Esophagus squamous epithelium (tissue), 5 donors: ENCODE measurements around the gene VPS54. TPM values are rescaled to one million over a fixed set of nuclear protein-coding genes. Genes with fewer than 3 reads are reported as not detected.

ENCODE experiments used
- DNase-seq: peaks from one replicate; lab custom pipeline; 2025; lab: John Stamatoyannopoulos, UW
- H3K27ac ChIP-seq, 4 donors: fragments of 200-600 bp; sonication (generic); one replicate each; pipeline ENCODE4 v1.5.1; 2016 to 2019; ENCODE audit warnings: mild to moderate bottlenecking in 1 of 4
- H3K27me3 ChIP-seq, 4 donors: fragments of 200-600 bp; sonication (generic); 1 replicate in 3 of 4; 2 replicates in 1 of 4; pipeline versions ENCODE4 v1.5.1 to v1.6.0; 2017 to 2021; ENCODE audit warnings: antibody characterized with exemption in 1 of 4
- H3K36me3 ChIP-seq, 3 donors: fragments of 200-600 bp; sonication (generic); one replicate each; pipeline ENCODE4 v1.5.1; 2016 to 2019
- H3K4me1 ChIP-seq, 3 donors: fragments of 200-600 bp; sonication (generic); one replicate each; pipeline ENCODE4 v1.5.1; 2017 to 2019
- H3K4me3 ChIP-seq, 4 donors: fragments of 200-600 bp; sonication (generic); 1 replicate in 3 of 4; 2 replicates in 1 of 4; pipeline ENCODE4 v1.5.1; 2016 to 2019; ENCODE audit warnings: mild to moderate bottlenecking in 2 of 4, moderate library complexity in 1 of 4
- H3K9me3 ChIP-seq, 3 donors: fragments of 200-600 bp; sonication (generic); one replicate each; pipeline ENCODE4 v1.5.1; 2016 to 2019
- CTCF ChIP-seq, 6 experiments: fragments of 450-650 bp in 4 of 6; fragments of 200-600 bp in 2 of 6; sonication (generic) in 2 of 6; IDR thresholded peaks; one replicate each; pipeline ENCODE4 v1.5.1; 2016 to 2019; ENCODE audit warnings: antibody characterized with exemption in 6 of 6, mild to moderate bottlenecking in 4 of 6, moderate library complexity in 4 of 6
- POLR2A ChIP-seq, 4 donors: fragments of 450-650 bp; IDR thresholded peaks; one replicate each; pipeline ENCODE4 v1.6.1; 2017; ENCODE audit warnings: antibody characterized with exemption in 4 of 4, mild to moderate bottlenecking in 4 of 4, moderate library complexity in 3 of 4
- WGBS, 2 donors: methylation state at CpG; one replicate each; pipeline ENCODE4 v1.1.5; 2018; 5-methylcytosine and 5-hydroxymethylcytosine counted together
- intact Hi-C: fragments of 100-400 bp; cut with DNase I; formaldehyde crosslinking; loops from one replicate; pipeline ENCODE4 v1.15.0; 2022
- total RNA-seq, 4 donors: library from RNA; depleted of rRNA; stranded (reverse); fragments of >200 nt; gene quantifications; one replicate each; pipeline ENCODE4 v1.1.0, GENCODE V29; 2016
- donor health status: DM: yes; HTN: yes; CAD: no.

The VPS54 gene
- total RNA-seq, 4 donors from 2014 or later: 10.4 to 25.2 (median 19.0) TPM

DNA sequence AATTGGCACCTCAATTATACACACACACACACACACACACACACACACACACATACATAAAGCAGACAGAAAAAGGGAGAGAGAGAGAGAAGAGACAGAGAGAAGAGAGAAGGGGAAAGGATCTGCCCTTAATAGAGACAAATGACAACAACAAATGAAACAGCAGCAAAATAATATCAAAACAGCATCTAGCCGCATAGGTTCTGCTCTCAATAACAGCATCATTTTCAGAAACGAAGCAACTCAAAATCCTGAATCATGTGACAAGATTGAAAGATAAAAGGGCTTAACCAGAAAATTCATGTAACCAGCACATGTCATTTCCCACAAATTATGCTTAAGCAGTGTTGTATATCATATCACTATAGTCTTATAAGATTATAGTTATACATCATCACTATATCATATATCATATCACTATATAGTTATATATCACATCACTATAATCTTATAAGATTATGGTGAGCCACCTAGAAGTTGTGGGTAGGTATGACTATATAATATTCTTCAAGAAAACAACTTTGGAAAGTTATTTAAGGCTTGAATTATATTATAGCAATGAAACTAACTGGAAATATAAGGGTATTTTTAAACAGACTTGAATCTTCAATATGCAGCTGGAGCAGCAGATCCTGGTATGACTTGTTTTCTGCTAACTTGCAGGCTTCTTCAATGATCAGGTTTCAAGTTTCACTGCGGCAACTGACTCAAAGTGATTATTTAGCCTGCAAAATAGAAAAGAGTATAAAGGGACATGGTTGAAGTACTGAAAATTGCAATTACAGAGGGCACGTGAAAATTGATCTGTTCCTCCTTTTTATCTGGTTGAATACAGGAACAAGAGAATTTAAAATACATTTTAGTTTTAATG lies 16.1 kb upstream of the VPS54 start:
- H3K4me1 ChIP-seq: no peaks in the 10 kb centered on the region
- TF ChIP-seq CTCF (IDR thresholded peaks at IDR 0.05): no peak
- H3K27ac ChIP-seq: no peak overlapping the region
- H3K36me3 ChIP-seq: no peaks in the 10 kb centered on the region
- H3K9me3 ChIP-seq: no peaks in the 10 kb centered on the region
- intact Hi-C loops: no loop called here
- H3K4me3 ChIP-seq: no peak overlapping the region
- WGBS, 2 donors: 67 to 72% methylated on average over 4 of the region's 4 CpGs
- H3K27me3 ChIP-seq: no peaks in the 10 kb centered on the region
- no peak for DNase-seq

- H3K27ac ChIP-seq: no peak overlapping the region
- H3K36me3 ChIP-seq: no peaks in the 10 kb centered on the region
- peaks cover 0 to 10% (median 0%) of the 10 kb centered on the region in 3 donors for H3K4me1 ChIP-seq
- intact Hi-C loops: no loop called here
- no peak for DNase-seq
- no peaks in the 10 kb centered on the region for H3K9me3 ChIP-seq
- no peaks in the 10 kb centered on the region for H3K27me3 ChIP-seq
- TF ChIP-seq CTCF (IDR thresholded peaks at IDR 0.05) (no peak), POLR2A (IDR thresholded peaks at IDR 0.05) (no peak)
- 79 to 80% methylated on average over 2 of the region's 2 CpGs for WGBS, 2 donors
- no peak overlapping the region for H3K4me3 ChIP-seq
These were observed 10.0 kb upstream of the VPS54 start for GRCh38 chr2:64029116-64029665.

DNA sequence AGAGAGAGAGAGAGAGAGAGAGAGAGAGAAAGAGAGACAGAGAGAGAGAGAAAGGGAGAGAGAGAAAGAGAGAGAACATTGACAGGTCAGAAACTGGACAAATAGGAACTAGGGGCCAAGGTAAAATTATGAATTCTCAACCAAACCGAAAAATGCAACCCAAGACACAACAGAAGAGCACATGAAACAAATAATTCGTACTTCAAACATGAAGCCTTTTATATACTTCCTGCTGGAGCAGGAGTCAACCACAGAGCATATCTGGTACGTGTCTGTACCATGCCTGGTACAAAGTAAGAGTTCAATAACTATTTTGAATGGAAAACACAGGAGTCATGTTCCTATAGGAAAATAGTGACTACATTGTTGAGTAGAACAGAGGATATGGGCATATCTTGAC lies 6.5 kb upstream of the VPS54 start:
- no peak for TF ChIP-seq CTCF (IDR thresholded peaks at IDR 0.05)
- no peak for TF ChIP-seq POLR2A (IDR thresholded peaks at IDR 0.05)
- DNase-seq: no peak
- H3K4me3 ChIP-seq: no peak overlapping the region
- H3K9me3 ChIP-seq: no peaks in the 10 kb centered on the region
- H3K36me3 ChIP-seq: no peaks in the 10 kb centered on the region
- H3K27me3 ChIP-seq: no peaks in the 10 kb centered on the region
- no peak overlapping the region for H3K27ac ChIP-seq
- H3K4me1 ChIP-seq: peaks cover 0 to 30% (median 0%) of the 10 kb centered on the region in 3 donors
- 70 to 73% methylated on average over 3 of the region's 3 CpGs for WGBS, 2 donors
- intact Hi-C loops: no loop called here

DNA sequence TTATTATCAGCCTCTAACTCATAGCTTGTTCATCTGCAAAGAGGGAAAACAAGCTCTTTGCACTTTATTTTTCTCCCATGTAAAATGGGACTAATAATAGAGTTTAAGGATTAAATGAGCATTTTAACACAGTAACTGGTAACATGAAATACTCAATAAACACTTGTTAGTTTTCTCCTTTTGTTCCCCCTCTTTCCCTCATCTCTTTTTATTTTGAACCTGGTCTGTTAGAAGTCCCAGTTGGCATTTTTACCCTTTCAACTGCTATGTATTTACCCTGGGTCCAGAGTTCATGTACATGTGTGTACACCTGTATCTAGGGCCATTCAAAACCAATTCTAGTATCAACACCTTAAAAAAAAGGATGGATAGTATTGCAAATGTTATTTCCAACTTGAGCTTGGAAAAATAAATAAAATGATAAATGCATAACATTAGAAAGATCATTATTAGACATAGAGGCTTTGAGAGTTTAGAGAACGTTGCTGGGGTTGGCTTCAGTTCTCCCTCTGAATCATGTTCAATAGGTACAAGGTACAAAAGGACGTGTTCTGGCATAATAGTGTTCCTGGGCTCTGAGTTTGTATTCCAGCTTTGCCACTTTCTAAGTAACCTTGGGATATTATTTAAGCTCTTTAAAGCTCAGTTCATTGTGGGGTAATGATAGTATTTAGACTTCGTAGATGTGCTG lies 5.2 kb upstream of the VPS54 start:
- no peaks in the 10 kb centered on the region for H3K27me3 ChIP-seq
- intact Hi-C loops: no loop called here

More for the DNA sequence above, 5.2 kb upstream of the VPS54 start:
- H3K27ac ChIP-seq: no peak overlapping the region
- DNase-seq: no peak
- no peak for TF ChIP-seq POLR2A (IDR thresholded peaks at IDR 0.05)
- TF ChIP-seq CTCF (IDR thresholded peaks at IDR 0.05): no peak
- no peaks in the 10 kb centered on the region for H3K9me3 ChIP-seq
- no peak overlapping the region for H3K4me3 ChIP-seq
- WGBS, 2 donors: 35 to 55% methylated on average over 3 of the region's 3 CpGs
- peaks cover 0 to 43% (median 6%) of the 10 kb centered on the region in 3 donors for H3K4me1 ChIP-seq
- H3K36me3 ChIP-seq: no peaks in the 10 kb centered on the region
